Uterus (tissue), 4 donors: Measurements from ENCODE around the gene SASS6. TPM values are rescaled to one million over a fixed set of nuclear protein-coding genes. Genes with fewer than 3 reads are reported as not detected.

ENCODE experiments used
- DNase-seq, 2 donors: peaks; one replicate each; pipeline ENCODE4 v3.0.0-alpha.2; 2019 to 2020
- H3K27ac ChIP-seq, 2 donors: fragments of 200-600 bp; sonication (generic); 1 replicate in 1 of 2; 2 replicates in 1 of 2; pipeline ENCODE4 v1.5.1; 2016 to 2018
- H3K27me3 ChIP-seq, 2 donors: fragments of 200-600 bp; sonication (generic); one replicate each; pipeline ENCODE4 v1.5.1; 2018 to 2019; ENCODE audit warnings: control low read depth in 1 of 2
- H3K36me3 ChIP-seq, 2 donors: fragments of 200-600 bp; sonication (generic); one replicate each; pipeline ENCODE4 v1.5.1; 2019; ENCODE audit warnings: control low read depth in 1 of 2
- H3K4me1 ChIP-seq, 2 donors: fragments of 200-600 bp; sonication (generic); one replicate each; pipeline ENCODE4 v1.5.1; 2018 to 2019; ENCODE audit warnings: control low read depth in 1 of 2
- H3K4me3 ChIP-seq, 2 donors: fragments of 200-600 bp; sonication (generic); 1 replicate in 1 of 2; 2 replicates in 1 of 2; pipeline ENCODE4 v1.5.1; 2018 to 2019; ENCODE audit warnings: mild to moderate bottlenecking in 1 of 2
- H3K9me3 ChIP-seq, 2 donors: fragments of 200-600 bp; sonication (generic); one replicate each; pipeline ENCODE4 v1.5.1; 2019; ENCODE audit warnings: control low read depth in 1 of 2
- POLR2A ChIP-seq, 2 donors: fragments of 450-650 bp; IDR thresholded peaks; one replicate each; pipeline ENCODE4 v1.6.1; 2016; ENCODE audit warnings: antibody characterized with exemption in 2 of 2, mild to moderate bottlenecking in 1 of 2, moderate library complexity in 1 of 2
- intact Hi-C: fragments of 100-400 bp; cut with DNase I; formaldehyde crosslinking; loops from one replicate; pipeline ENCODE4 v1.15.1; 2023; ENCODE audit warnings: low total_unique reads
- total RNA-seq, 4 donors: library from RNA; depleted of rRNA in 3 of 4; stranded (reverse); fragments of >200 nt in 3 of 4; gene quantifications; one replicate each; pipeline versions ENCODE4 v1.1.0 to v1.2.4, GENCODE V29; 2014 to 2023
- TF ChIP-seq, protein P1 (sequence below), 4 experiments: fragments of 200-600 bp in 2 of 4; fragments of 450-650 bp in 2 of 4; sonication (generic) in 2 of 4; IDR thresholded peaks; one replicate each; pipeline ENCODE4 v1.5.1; 2016 to 2019; ENCODE audit warnings: antibody characterized with exemption in 4 of 4, mild to moderate bottlenecking in 2 of 4, moderate library complexity in 1 of 4
- donor health status: DM: yes; HTN: yes; CAD: no.

SASS6 gene
- total RNA-seq, 4 donors from 2014 or later: 0.77 to 7.6 (median 4.5) TPM

DNA sequence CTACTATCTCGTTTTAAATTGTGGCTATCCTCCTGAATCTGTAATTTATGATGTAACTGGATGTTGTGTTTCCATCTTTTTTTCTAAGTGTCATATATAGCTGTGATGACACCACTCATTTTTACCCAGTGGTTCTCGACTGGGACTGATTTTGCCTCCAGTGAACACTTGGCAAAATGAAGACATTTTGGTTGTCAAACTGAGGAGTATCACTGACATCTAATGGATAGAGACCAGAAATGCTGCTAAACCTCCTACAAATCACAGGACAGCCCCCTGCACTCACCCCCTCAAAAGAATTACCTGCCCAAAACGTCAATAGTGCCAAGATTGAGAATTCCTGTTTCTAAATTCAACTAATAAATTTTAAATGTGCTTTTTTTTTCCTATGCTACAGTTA lies 2.1 kb upstream of the SASS6 start:
- H3K4me3 ChIP-seq: no peak overlapping the region
- H3K27me3 ChIP-seq: no peaks in the 10 kb centered on the region
- no peak for DNase-seq
- intact Hi-C loops: no loop called here
- H3K9me3 ChIP-seq: no peaks in the 10 kb centered on the region
- H3K4me1 ChIP-seq: peaks cover 6 to 13% of the 10 kb centered on the region in 2 donors
- no peak for TF ChIP-seq POLR2A (IDR thresholded peaks at IDR 0.05)
- TF ChIP-seq, protein P1, sequence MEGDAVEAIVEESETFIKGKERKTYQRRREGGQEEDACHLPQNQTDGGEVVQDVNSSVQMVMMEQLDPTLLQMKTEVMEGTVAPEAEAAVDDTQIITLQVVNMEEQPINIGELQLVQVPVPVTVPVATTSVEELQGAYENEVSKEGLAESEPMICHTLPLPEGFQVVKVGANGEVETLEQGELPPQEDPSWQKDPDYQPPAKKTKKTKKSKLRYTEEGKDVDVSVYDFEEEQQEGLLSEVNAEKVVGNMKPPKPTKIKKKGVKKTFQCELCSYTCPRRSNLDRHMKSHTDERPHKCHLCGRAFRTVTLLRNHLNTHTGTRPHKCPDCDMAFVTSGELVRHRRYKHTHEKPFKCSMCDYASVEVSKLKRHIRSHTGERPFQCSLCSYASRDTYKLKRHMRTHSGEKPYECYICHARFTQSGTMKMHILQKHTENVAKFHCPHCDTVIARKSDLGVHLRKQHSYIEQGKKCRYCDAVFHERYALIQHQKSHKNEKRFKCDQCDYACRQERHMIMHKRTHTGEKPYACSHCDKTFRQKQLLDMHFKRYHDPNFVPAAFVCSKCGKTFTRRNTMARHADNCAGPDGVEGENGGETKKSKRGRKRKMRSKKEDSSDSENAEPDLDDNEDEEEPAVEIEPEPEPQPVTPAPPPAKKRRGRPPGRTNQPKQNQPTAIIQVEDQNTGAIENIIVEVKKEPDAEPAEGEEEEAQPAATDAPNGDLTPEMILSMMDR (IDR thresholded peaks at IDR 0.05): no peak
- no peaks in the 10 kb centered on the region for H3K36me3 ChIP-seq
- H3K27ac ChIP-seq: no peak overlapping the region

DNA sequence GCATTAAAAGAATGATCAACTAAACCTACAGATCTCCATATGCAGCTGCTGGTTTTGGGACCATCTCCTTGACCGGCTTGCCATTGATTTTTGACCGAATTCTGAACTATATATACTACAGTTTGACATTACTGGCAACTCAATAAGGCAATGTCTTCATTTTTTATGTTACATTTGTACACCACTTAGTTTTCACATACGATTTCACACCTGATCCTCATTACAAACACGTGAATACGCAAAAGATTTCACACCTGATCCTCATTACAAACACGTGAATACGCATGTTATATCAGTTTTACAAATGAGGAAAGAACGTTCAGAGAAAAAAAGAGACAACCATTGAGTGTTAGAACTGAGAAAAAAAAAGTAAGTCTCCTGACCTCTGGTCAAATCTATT lies 1.1 kb downstream of the SASS6 start:
- H3K27me3 ChIP-seq: no peaks in the 10 kb centered on the region
- no peak for TF ChIP-seq POLR2A (IDR thresholded peaks at IDR 0.05)
- TF ChIP-seq, protein P1 (IDR thresholded peaks at IDR 0.05): no peak
- intact Hi-C loops: no loop called here
- peaks cover 6 to 13% of the 10 kb centered on the region in 2 donors for H3K4me1 ChIP-seq
- H3K4me3 ChIP-seq: no peak overlapping the region
- no peaks in the 10 kb centered on the region for H3K9me3 ChIP-seq
- H3K27ac ChIP-seq: no peak overlapping the region
- H3K36me3 ChIP-seq: no peaks in the 10 kb centered on the region
- DNase-seq: no peak

DNA sequence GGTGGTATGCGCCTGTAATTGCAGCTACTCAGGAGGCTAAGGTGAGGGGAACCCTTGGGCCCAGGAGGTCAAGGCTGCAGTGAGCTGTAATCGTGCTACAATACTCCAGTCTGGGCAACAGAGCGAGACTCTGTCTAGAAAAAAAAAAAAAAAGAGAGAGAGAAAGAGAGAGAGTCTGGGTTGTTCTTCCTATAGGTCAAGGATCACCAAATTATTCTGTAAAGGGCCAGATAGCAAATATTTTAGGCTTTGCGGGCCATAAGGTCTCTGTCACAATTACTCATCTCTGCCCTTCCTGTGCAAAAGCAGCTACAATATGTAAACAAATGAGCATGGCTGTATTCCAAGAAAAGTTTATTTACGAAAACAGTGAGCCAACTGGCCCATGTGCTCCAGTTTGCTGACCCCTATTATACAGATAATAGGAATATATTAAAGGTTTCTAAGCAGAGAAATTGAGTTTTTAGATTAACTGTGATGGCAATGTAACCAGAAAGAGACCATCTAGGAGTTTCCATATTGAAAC lies 2.1 kb downstream of the SASS6 start:
- H3K9me3 ChIP-seq: no peaks in the 10 kb centered on the region
- no peaks in the 10 kb centered on the region for H3K36me3 ChIP-seq
- no peak overlapping the region for H3K27ac ChIP-seq
- H3K27me3 ChIP-seq: no peaks in the 10 kb centered on the region
- DNase-seq: no peak
- intact Hi-C loops: no loop called here
- H3K4me1 ChIP-seq: peaks cover 6 to 13% of the 10 kb centered on the region in 2 donors
- TF ChIP-seq POLR2A (IDR thresholded peaks at IDR 0.05): no peak
- TF ChIP-seq, protein P1 (IDR thresholded peaks at IDR 0.05): no peak
- H3K4me3 ChIP-seq: no peak overlapping the region

DNA sequence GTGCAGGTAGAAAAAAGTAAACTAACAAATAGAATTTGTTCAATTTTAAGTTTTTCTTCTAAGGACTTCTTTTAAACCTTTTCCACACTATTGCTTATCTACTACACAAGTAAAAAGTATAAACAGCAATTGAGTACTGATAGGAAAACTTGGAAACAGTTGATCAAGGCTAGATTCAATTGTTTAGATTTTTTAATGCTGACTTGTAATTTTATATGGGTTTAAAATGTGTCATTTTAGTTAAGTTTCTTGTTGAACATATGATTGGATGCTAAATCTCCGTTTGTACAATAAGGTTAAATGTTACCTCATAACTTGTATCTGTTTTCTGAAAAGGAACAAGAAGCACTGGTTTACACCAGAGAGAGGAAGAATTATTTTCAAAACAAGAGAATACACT lies 5.5 kb downstream of the SASS6 start:
- no peaks in the 10 kb centered on the region for H3K36me3 ChIP-seq
- intact Hi-C loops: no loop called here

DNA sequence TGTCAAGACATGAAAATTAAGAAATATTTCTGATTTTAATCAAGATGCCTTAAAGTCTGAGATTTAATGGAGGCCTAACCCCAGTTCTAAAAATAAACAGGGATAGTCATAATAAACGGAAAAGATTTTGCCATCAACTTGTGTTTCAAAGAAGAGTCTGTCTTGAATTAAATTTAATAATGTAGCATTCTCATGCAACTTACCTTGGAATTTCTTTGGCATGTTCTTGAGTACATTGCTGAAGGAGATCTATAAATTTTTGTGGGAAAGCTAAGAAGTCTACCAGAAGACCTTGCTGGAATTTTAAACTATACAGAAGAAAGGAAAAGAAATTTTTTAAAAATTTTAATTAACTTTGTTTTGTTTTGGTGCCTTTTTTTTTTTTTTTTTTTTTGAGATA lies 10.6 kb downstream of the SASS6 start:
- no peaks in the 10 kb centered on the region for H3K4me1 ChIP-seq
- H3K9me3 ChIP-seq: no peaks in the 10 kb centered on the region
- no peak for TF ChIP-seq POLR2A (IDR thresholded peaks at IDR 0.05)
- TF ChIP-seq, protein P1 (IDR thresholded peaks at IDR 0.05): no peak
- H3K27ac ChIP-seq: no peak overlapping the region
- H3K27me3 ChIP-seq: no peaks in the 10 kb centered on the region
- intact Hi-C loops: no loop called here
- DNase-seq: no peak
- H3K4me3 ChIP-seq: no peak overlapping the region
- no peaks in the 10 kb centered on the region for H3K36me3 ChIP-seq

More for the DNA sequence above, 5.5 kb downstream of the SASS6 start:
- DNase-seq: no peak
- Histone ChIP-seq H3K4me1 (peaks cover 0 to 8% of the 10 kb centered on the region in 2 donors), H3K4me3 (no peak overlapping the region), H3K9me3 (no peaks in the 10 kb centered on the region), H3K27me3 (no peaks in the 10 kb centered on the region), H3K27ac (no peak overlapping the region)
- TF ChIP-seq, protein P1 (IDR thresholded peaks at IDR 0.05): no peak
- no peak for TF ChIP-seq POLR2A (IDR thresholded peaks at IDR 0.05)
